Measurements from ENCODE around the gene XRCC3. TPM values are rescaled to one million over a fixed set of nuclear protein-coding genes. Genes with fewer than 3 reads are reported as not detected.

Gene XRCC3
- total RNA-seq, 1 experiment from 2014 or later: 36.8 TPM

DNA sequence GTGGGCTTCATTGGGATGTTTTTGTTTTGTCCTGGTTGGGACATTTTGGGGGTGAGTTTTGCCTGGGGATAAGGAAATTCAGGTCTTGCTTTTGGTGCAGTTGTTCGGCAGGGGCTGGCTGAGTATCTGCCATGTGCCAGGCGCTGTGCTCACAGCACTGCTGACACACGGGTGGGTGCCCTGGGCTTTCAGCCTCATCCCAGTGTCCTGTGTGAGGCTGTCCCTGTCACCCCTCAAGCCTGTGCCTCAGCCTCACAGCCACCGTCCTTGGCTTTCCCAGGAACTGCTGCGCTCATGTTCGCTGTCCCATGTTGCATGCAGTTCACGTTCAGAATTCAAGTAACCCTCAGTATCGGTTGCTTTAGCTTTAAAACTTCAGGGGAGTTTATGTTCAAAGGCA is 24.9 kb downstream of the XRCC3 start:
- H3K36me3 ChIP-seq (ENCODE audit: control insufficient read depth, insufficient read depth, low read length): peaks cover 5% of the 10 kb centered on the region; the same call in 1 of the 2 replicates
- BruUV-seq (replicated peaks): no TSS peak
- no peak for ATAC-seq
- H3K27me3 ChIP-seq (ENCODE audit: control insufficient read depth, insufficient read depth, low read length): no peaks in the 10 kb centered on the region
- H3K4me1 ChIP-seq (ENCODE audit: control insufficient read depth, insufficient read depth, low read length): peaks cover 1% of the 10 kb centered on the region
- no peaks in the 10 kb centered on the region for H3K9me3 ChIP-seq (ENCODE audit: control insufficient read depth, insufficient read depth, low read depth, low read length)
- POLR2A ChIA-PET: no interaction called here
- CTCF ChIA-PET: no interaction called here
- no peak overlapping the region for H3K27ac ChIP-seq (ENCODE audit: low read length)
- intact Hi-C loops (cut with micrococcal nuclease; ENCODE audit: unreplicated experiment) (no loop called here), in situ Hi-C loops (cut with HindIII; ENCODE audit: low pct_unique_long_range_greater_than_20kb, low sequenced_read_pairs) (no loop called here)
- TF ChIP-seq SIN3A (IDR thresholded peaks at IDR 0.05; ENCODE audit: borderline replicate concordance, insufficient read depth, low read depth, low read length) (no peak), TCF7L2 (IDR thresholded peaks at IDR 0.05; ENCODE audit: low read depth, low read length) (no peak), REST (IDR thresholded peaks at IDR 0.05; ENCODE audit: insufficient read depth in 1 of 2, low read depth in 2 of 2, low read length in 1 of 2) (no peak), POLR2AphosphoS5 (IDR thresholded peaks at IDR 0.05; ENCODE audit: low read depth, low read length) (no peak)
- TF ChIP-seq, protein P1, sequence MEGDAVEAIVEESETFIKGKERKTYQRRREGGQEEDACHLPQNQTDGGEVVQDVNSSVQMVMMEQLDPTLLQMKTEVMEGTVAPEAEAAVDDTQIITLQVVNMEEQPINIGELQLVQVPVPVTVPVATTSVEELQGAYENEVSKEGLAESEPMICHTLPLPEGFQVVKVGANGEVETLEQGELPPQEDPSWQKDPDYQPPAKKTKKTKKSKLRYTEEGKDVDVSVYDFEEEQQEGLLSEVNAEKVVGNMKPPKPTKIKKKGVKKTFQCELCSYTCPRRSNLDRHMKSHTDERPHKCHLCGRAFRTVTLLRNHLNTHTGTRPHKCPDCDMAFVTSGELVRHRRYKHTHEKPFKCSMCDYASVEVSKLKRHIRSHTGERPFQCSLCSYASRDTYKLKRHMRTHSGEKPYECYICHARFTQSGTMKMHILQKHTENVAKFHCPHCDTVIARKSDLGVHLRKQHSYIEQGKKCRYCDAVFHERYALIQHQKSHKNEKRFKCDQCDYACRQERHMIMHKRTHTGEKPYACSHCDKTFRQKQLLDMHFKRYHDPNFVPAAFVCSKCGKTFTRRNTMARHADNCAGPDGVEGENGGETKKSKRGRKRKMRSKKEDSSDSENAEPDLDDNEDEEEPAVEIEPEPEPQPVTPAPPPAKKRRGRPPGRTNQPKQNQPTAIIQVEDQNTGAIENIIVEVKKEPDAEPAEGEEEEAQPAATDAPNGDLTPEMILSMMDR (IDR thresholded peaks at IDR 0.05): no peak
- H3K4me3 ChIP-seq (ENCODE audit: low read depth in 2 of 2, low read length in 2 of 2): no peak overlapping the region
- DNase-seq (ENCODE audit: low read depth, low spot score): no peak

GRCh38 chr14:103688906-103689902 is 26.0 kb downstream of the XRCC3 start:
- CTCF ChIA-PET: no interaction called here

More at GRCh38 chr14:103688906-103689902, 26.0 kb downstream of the XRCC3 start:
- H3K27ac ChIP-seq (ENCODE audit: low read length): no peak overlapping the region
- no peak overlapping the region for H3K4me3 ChIP-seq (ENCODE audit: low read depth in 2 of 2, low read length in 2 of 2)
- no peaks in the 10 kb centered on the region for H3K27me3 ChIP-seq (ENCODE audit: control insufficient read depth, insufficient read depth, low read length)
- no TSS peak for BruUV-seq (replicated peaks)
- no peaks in the 10 kb centered on the region for H3K4me1 ChIP-seq (ENCODE audit: control insufficient read depth, insufficient read depth, low read length)
- H3K36me3 ChIP-seq (ENCODE audit: control insufficient read depth, insufficient read depth, low read length): peaks cover 3% of the 10 kb centered on the region; the same call in 1 of the 2 replicates
- ATAC-seq (no peak), DNase-seq (ENCODE audit: low read depth, low spot score) (no peak)
- in situ Hi-C loops (cut with HindIII; ENCODE audit: low pct_unique_long_range_greater_than_20kb, low sequenced_read_pairs): no loop called here
- H3K9me3 ChIP-seq (ENCODE audit: control insufficient read depth, insufficient read depth, low read depth, low read length): no peaks in the 10 kb centered on the region
- TF ChIP-seq REST (IDR thresholded peaks at IDR 0.05; ENCODE audit: insufficient read depth in 1 of 2, low read depth in 2 of 2, low read length in 1 of 2) (no peak), SIN3A (IDR thresholded peaks at IDR 0.05; ENCODE audit: borderline replicate concordance, insufficient read depth, low read depth, low read length) (no peak), POLR2AphosphoS5 (IDR thresholded peaks at IDR 0.05; ENCODE audit: low read depth, low read length) (no peak), TCF7L2 (IDR thresholded peaks at IDR 0.05; ENCODE audit: low read depth, low read length) (no peak)
- TF ChIP-seq, protein P1 (IDR thresholded peaks at IDR 0.05): no peak
- POLR2A ChIA-PET: no interaction called here
- intact Hi-C loops (cut with micrococcal nuclease; ENCODE audit: unreplicated experiment): no loop called here

All from Panc1 (cell line).